Measurements from ENCODE around the gene ITGB5.

Gene ITGB5

GRCh38 chr3:124887177-124887931 is at the start of gene ITGB5:
ITGB5 (minus strand) TSS chr3:124887365; CDS start chr3:124887000, 365 bp downstream.
- DNase-seq (ENCODE audit: low read depth in 2 of 2) = peak; percentile 81 to 85
- peak within 1 kb of the TSS; percentile 67 to 72 for H3K4me3 ChIP-seq (replicated peaks in 1 of 2; ENCODE audit: low read depth in 2 of 2, low read length in 2 of 2)
- no peak for TF ChIP-seq CTCF (IDR thresholded peaks at IDR 0.05; ENCODE audit: low read depth, low read length)

- TF ChIP-seq CTCF (IDR thresholded peaks at IDR 0.05; ENCODE audit: low read depth, low read length) = no peak
Measured at GRCh38 chr3:124935794-124936542, 48.8 kb upstream of the ITGB5 start.

DNA sequence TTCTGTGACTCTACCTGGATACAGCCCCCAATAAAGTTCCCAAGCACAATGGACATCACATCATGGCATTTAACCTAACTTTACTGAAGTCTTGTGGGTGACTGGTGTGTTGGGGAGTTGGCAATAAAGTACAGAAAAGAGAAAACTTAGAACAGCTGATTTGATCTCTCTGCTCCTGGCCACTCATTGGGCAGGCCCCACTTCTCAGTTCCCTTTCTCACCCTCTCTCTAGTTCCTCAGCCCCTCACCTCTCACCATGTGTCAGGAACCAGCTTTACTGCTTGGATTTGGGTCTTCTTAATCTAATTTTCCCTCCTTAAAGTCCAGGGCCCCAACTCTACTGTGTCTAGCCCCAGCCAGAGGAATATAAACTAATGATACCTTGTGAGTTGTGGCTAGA is 48.1 kb upstream of the ITGB5 start:
- TF ChIP-seq CTCF (IDR thresholded peaks at IDR 0.05; ENCODE audit: low read depth, low read length) = no peak
- H3K4me3 ChIP-seq (replicated peaks in 1 of 2; ENCODE audit: low read depth in 2 of 2, low read length in 2 of 2) = no peak overlapping the region
- DNase-seq (ENCODE audit: low read depth in 2 of 2) = no peak

More at GRCh38 chr3:124935794-124936542, 48.8 kb upstream of the ITGB5 start:
- no peak overlapping the region for H3K4me3 ChIP-seq (replicated peaks in 1 of 2; ENCODE audit: low read depth in 2 of 2, low read length in 2 of 2)
- DNase-seq (ENCODE audit: low read depth in 2 of 2) = no peak

GRCh38 chr3:124934577-124934976 is 47.4 kb upstream of the ITGB5 start, which contains the start of gene MUC13:
MUC13 (minus strand) TSS chr3:124934751; CDS start chr3:124934712, 39 bp downstream.
- TF ChIP-seq CTCF (IDR thresholded peaks at IDR 0.05; ENCODE audit: low read depth, low read length) = no peak
- no peak within 1 kb of the TSS for H3K4me3 ChIP-seq (replicated peaks in 1 of 2; ENCODE audit: low read depth in 2 of 2, low read length in 2 of 2)
- DNase-seq (ENCODE audit: low read depth in 2 of 2) = no peak

DNA sequence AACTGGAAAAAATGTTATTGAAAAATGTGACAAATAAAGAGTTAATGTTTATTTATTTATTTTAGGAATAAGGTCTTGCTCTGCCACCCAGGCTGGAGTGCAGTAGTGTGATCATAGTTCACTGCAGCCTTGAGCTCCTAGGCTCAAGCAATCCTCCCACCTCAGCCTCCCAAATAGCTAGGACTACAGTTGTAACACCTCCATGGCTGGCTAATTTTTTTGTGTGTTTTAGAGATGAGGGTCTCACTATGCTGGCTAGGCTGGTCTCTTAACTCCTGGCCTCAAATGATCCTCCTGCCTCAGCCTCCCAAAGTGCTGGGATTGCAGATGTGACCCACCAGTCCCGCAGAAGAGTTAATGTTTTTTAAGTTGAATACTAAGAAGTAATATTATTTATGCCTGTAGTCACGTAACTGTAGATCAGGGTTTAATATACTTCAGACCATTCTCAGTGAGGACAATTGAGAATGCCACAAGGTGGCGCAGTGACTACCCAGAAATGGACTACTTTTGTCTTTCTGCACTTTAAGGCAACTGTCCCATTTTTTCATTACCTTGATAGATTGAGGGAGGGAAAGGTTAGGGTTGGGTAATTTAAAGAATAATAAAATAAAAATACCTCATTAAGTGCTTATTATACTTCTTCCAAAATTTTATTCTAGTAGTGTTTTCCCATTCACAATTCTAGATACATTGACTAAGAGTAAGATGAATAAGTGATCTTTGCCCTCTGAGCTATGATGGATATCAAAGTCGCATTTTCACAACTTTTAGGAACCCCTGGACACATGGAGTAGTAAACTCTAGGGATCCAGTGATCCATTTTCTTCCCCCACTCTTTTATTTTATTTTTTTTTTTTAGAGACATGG is 41.4 kb upstream of the ITGB5 start:
- TF ChIP-seq CTCF (IDR thresholded peaks at IDR 0.05; ENCODE audit: low read depth, low read length) = peak; percentile 75
- DNase-seq (ENCODE audit: low read depth in 2 of 2) = peak; percentile 82 to 84
- no peak overlapping the region for H3K4me3 ChIP-seq (replicated peaks in 1 of 2; ENCODE audit: low read depth in 2 of 2, low read length in 2 of 2)

DNA sequence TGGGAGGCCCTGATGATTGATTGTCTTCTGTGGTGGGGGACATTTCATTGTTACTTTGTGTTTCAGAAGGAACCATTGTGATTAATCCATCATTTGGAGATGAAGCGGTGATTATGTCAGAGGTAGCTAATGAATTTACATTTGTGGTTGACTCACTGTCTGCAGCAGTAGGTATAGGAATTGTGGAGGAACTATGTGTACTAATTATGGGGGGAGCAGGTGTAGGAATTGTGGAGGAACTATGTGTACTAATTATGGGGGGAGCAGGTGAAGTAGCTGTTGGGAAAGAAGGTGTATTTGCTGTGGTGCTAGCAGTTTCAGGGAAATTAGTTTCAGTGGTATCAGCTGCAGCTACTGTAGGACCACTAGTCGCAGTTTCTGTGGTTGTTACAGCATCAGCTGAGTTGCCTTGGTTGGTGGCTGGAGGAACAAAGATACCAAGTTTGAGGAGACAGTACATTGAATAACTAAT is 40.4 kb upstream of the ITGB5 start:
- no peak overlapping the region for H3K4me3 ChIP-seq (replicated peaks in 1 of 2; ENCODE audit: low read depth in 2 of 2, low read length in 2 of 2)
- DNase-seq (ENCODE audit: low read depth in 2 of 2) = no peak
- no peak for TF ChIP-seq CTCF (IDR thresholded peaks at IDR 0.05; ENCODE audit: low read depth, low read length)

Measured in cardiac fibroblast (primary cell).